Measurements from ENCODE around the gene RNF41. TPM values are rescaled to one million over a fixed set of nuclear protein-coding genes. Genes with fewer than 3 reads are reported as not detected.
"Not testable (repeated sequence)": the region's sequence is repeated elsewhere in the genome, so short reads cannot be mapped to it uniquely, and the experiment has no call there.

RNF41 gene
- total and polyA plus RNA-seq, 8 donors: 10.4 to 92.4 (median 35.7) TPM

DNA sequence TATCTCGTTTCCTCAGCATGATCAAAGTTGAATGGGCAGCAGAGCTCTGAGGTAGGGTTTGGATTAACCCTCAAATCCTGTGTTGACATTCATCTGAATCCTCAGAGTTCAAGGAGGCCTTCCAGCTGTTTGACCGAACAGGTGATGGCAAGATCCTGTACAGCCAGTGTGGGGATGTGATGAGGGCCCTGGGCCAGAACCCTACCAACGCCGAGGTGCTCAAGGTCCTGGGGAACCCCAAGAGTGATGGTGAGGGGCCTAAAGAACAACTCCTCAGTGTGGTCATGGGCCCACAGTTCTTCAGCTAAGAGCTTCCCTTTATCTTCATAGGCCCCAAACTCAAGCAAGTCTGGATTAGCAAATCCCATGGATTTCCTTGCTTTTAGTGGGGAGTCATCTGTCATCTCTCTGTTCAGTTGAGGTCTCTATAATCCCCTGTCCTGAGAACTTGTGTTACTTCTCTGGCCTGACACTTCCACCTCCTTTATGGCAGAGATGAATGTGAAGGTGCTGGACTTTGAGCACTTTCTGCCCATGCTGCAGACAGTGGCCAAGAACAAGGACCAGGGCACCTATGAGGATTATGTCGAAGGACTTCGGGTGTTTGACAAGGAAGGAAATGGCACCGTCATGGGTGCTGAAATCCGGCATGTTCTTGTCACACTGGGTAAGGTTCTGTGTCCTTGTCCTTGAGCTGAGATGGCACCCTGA, 62.1 kb downstream of the RNF41 start:
- peak overlapping the region; percentile 95 to 99 (median 97) for H3K27ac ChIP-seq
- intact Hi-C loops (cut with DNase I; ENCODE audit: low total_unique reads): loop anchor here (5.0 kb wide), 1 partner anchor 37 kb away; no protein-coding TSS in a partner anchor
- DNase-seq: peak in 1 of 2 donors; percentile 17
- peaks cover 31 to 69% (median 49%) of the 10 kb centered on the region in 4 donors for H3K4me1 ChIP-seq
- H3K4me3 ChIP-seq: peak overlapping the region; percentile 71 to 85 (median 74)
- peaks cover 52 to 54% (median 52%) of the 10 kb centered on the region in 4 donors for H3K36me3 ChIP-seq
- TF ChIP-seq POLR2A (IDR thresholded peaks at IDR 0.05) (no peak), EP300 (IDR thresholded peaks at IDR 0.05) (no peak), POLR2AphosphoS5 (IDR thresholded peaks at IDR 0.05) (no peak)
- TF ChIP-seq, protein P1, sequence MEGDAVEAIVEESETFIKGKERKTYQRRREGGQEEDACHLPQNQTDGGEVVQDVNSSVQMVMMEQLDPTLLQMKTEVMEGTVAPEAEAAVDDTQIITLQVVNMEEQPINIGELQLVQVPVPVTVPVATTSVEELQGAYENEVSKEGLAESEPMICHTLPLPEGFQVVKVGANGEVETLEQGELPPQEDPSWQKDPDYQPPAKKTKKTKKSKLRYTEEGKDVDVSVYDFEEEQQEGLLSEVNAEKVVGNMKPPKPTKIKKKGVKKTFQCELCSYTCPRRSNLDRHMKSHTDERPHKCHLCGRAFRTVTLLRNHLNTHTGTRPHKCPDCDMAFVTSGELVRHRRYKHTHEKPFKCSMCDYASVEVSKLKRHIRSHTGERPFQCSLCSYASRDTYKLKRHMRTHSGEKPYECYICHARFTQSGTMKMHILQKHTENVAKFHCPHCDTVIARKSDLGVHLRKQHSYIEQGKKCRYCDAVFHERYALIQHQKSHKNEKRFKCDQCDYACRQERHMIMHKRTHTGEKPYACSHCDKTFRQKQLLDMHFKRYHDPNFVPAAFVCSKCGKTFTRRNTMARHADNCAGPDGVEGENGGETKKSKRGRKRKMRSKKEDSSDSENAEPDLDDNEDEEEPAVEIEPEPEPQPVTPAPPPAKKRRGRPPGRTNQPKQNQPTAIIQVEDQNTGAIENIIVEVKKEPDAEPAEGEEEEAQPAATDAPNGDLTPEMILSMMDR (IDR thresholded peaks at IDR 0.05): no peak
- 8 to 21% (median 15%) methylated on average over 8 of the region's 8 CpGs for WGBS, 5 donors
- no peaks in the 10 kb centered on the region for H3K9me3 ChIP-seq
- H3K27me3 ChIP-seq: no peaks in the 10 kb centered on the region

DNA sequence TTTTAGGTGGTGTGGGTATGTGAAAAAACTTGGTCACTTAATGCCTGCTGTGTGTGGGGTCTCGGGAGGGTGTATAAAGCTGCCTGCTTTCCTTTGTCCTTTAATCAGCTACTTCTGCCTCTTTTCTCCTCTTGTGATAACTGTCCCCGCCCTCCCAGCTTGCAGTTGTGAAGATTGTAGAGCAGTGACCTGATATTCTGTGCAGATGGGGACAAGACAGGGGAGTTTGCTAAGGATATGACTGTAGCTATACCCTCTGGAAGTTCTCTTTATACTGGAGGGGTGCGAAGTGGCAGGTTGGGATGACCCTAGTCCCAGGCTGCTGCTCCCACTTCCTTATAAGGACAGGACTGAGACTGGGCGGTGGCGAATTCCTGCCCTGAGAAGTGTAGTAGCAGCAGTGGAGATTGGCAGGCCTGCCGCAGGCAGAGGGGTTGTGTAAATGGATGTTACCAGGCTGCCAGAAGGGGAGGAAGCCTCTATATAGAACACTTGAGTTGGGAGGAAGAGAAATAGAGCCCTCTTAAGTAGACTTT, 62.7 kb downstream of the RNF41 start:
- peaks cover 31 to 63% (median 50%) of the 10 kb centered on the region in 4 donors for H3K4me1 ChIP-seq
- H3K9me3 ChIP-seq: no peaks in the 10 kb centered on the region
- DNase-seq: peak; percentile 82 to 91
- TF ChIP-seq POLR2A (IDR thresholded peaks at IDR 0.05): no peak
- peak; percentile 43 to 82 (median 76) for TF ChIP-seq POLR2AphosphoS5 (IDR thresholded peaks at IDR 0.05)
- WGBS, 5 donors: 0 to 1% (median 0%) methylated on average over 6 of the region's 6 CpGs
- peak overlapping the region; percentile 95 to 99 (median 97) for H3K27ac ChIP-seq
- intact Hi-C loops (cut with DNase I; ENCODE audit: low total_unique reads): no loop called here
- H3K4me3 ChIP-seq: peak overlapping the region; percentile 71 to 85 (median 74)
- no peaks in the 10 kb centered on the region for H3K27me3 ChIP-seq
- H3K36me3 ChIP-seq: peaks cover 46 to 48% (median 46%) of the 10 kb centered on the region in 4 donors

DNA sequence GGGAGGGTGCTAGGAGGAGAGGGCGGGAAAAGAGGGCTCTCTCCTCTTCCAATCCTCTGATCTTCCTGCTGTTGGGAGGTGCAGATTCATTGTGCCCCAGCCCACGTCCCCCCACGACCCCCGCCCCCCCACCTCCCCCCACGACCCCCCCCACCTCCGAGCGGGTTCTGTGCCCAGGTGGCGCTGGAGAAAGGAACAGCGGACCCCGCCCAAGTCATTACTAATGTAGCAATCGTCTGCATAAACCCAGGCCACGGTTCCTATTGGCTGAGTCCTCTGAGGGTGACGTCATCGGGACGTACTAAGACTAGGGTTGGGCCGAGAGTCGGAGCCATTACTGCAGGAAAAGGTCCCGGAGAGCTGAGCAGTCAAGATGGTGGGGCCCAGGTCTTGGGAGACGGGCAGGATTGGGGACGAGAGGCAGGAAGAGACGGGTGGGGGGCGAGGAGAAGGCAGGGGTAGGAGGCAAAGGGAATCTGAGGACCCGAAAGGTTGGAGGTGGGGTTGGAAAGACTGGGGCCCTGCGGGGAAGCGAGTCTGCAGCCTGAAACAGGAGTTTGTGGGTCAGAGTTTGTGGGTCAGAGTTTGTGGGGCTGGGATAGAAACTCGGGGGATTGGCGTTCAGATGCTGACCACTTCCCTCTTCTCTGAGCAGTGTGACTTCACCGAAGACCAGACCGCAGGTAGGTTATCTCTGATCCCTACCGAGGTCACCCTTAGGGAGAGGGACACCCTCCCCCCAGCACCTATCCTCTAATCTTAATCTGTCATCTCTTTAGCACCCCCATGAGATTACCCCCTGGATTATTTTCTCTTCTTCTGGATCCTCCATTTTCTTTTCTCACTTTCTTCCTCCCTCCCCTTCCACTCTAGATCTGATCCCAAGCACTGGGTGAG, 63.4 kb downstream of the RNF41 start, which contains the start of gene MYL6:
Gene MYL6 (plus strand): TSS at position 331 of the 897 bp plus-strand sequence. CDS start 43 bp downstream, at position 374.
- peak; percentile 98 to 99 for DNase-seq
- TF ChIP-seq EP300 (IDR thresholded peaks at IDR 0.05): no peak
- peak; percentile 100 for TF ChIP-seq POLR2AphosphoS5 (IDR thresholded peaks at IDR 0.05)
- TF ChIP-seq, protein P1 (IDR thresholded peaks at IDR 0.05): no peak
- TF ChIP-seq POLR2A (IDR thresholded peaks at IDR 0.05): peak in 3 of 4 donors; percentile 95 to 99 (median 99)
- 0 to 1% (median 0%) methylated on average over 27 to 30 of the region's 30 CpGs for WGBS, 5 donors
- Histone ChIP-seq H3K9me3 (no peaks in the 10 kb centered on the region), H3K27me3 (no peaks in the 10 kb centered on the region), H3K4me1 (peaks cover 31 to 63% (median 55%) of the 10 kb centered on the region in 4 donors), H3K36me3 (peaks cover 39 to 41% (median 39%) of the 10 kb centered on the region in 4 donors), H3K4me3 (peak within 1 kb of the TSS; percentile 71 to 85 (median 74)), H3K27ac (peak within 1 kb of the TSS; percentile 95 to 99 (median 97))
- intact Hi-C loops (cut with DNase I; ENCODE audit: low total_unique reads): no loop called here

DNA sequence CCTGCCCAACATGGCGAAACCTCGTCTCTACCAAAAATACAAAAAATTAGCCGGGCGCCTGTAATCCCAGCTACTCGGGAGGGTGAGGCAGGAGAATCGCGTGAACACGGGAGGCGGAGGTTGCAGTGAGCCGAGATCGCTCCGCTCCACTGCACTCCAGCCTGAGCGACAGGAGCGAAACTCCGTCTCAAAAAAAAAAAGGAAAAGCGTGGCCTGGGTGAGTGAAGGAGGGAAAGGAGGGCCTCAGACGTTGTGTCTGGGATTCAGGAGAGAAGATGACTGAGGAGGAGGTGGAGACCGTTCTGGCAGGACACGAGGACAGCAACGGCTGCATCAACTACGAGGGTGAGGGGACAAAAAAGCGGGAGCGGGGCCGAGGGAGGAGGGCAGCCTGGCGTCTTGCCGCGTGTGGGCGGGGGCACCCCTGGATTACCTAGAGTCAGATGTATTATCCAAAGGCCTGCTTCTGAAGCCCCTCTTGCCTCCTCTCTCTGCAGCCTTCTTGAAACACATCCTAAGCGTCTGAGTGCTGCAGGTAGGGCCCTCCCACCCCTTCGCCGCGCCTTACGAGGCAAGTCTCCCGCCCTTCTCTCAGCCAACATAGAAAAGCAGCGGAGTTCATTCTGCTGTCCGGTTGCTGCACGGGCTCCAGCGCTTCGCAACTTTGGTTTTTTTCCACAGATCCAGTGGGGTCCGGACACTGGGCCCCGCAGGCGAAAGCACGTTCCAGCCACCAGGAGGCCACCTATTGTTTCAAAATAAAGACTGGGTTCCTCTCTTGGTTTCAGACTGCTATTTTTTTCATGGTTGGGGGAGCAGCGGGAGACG, 64.3 kb downstream of the RNF41 start:
- TF ChIP-seq POLR2AphosphoS5 (IDR thresholded peaks at IDR 0.05): peak in 2 of 3 donors; percentile 41 to 49
- TF ChIP-seq POLR2A (IDR thresholded peaks at IDR 0.05): no peak
- TF ChIP-seq, protein P1 (IDR thresholded peaks at IDR 0.05): peak in 5 of 7 experiments; percentile 57 to 77 (median 71)
- TF ChIP-seq EP300 (IDR thresholded peaks at IDR 0.05): no peak
- H3K36me3 ChIP-seq: peaks cover 30 to 32% (median 30%) of the 10 kb centered on the region in 4 donors
- no peaks in the 10 kb centered on the region for H3K27me3 ChIP-seq
- H3K9me3 ChIP-seq: no peaks in the 10 kb centered on the region
- WGBS, 5 donors: 2 to 4% (median 3%) methylated on average over 45 of the region's 45 CpGs
- peak overlapping the region; percentile 71 to 85 (median 74) for H3K4me3 ChIP-seq
- intact Hi-C loops (cut with DNase I; ENCODE audit: low total_unique reads): no loop called here
- H3K27ac ChIP-seq: peak overlapping the region; percentile 95 to 99 (median 97)
- peak; percentile 73 to 93 for DNase-seq
- H3K4me1 ChIP-seq: peaks cover 35 to 62% (median 58%) of the 10 kb centered on the region in 4 donors

DNA sequence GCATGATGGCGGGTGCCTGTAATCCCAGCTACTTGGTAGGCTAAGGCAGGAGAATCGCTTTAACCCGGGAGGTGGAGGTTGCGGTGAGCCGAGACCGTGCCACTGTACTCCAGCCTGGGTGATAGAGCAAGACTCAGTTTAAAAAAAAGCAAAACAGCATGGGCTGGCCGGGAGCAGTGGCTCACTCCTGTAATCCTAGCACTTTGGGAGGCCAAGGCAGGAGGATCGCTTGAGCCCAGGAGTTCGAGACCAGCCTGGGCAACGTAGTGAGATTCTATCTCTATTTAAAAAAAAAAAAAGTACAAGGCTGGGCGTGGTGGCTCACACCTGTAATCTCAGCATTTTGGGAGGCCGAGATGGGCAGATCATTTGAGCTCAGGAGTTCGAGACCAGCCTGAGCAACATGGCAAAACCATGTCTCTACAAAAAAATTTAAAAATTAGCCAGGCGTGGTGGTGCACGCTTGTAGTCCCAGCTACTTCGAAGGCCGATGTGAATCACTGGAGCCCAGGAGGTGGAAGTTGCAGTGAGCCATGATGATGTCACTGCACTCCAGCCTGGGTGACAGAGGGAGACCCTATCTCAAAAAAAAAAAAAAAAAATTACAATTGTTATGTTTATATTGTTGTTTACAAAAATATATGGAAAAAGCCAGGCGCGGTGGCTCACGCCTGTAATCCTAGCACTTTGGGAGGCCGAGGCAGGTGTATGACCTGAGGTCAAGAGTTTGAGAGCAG, 65.1 kb downstream of the RNF41 start:
- peaks cover 29 to 58% (median 55%) of the 10 kb centered on the region in 4 donors for H3K4me1 ChIP-seq
- 85 to 89% (median 88%) methylated on average over 21 of the region's 21 CpGs for WGBS, 5 donors
- intact Hi-C loops (cut with DNase I; ENCODE audit: low total_unique reads): not testable (repeated sequence)

More for the DNA sequence above, 65.1 kb downstream of the RNF41 start:
- H3K36me3 ChIP-seq: peaks cover 22 to 24% (median 22%) of the 10 kb centered on the region in 4 donors
- peak overlapping the region; percentile 71 to 85 (median 74) for H3K4me3 ChIP-seq
- not testable (repeated sequence) for DNase-seq, H3K9me3 ChIP-seq, H3K27me3 ChIP-seq
- H3K27ac ChIP-seq: peak overlapping the region; percentile 95 to 99 (median 97)

All from stomach (tissue), 9 donors.